Hematopoietic multipotent progenitor cell treated with erythropoietin and hydrocortisone succinate and interleukin-3 and kit ligand, for 8 days (in vitro differentiated cells): Measurements from ENCODE around the gene KCNIP1.
"Not testable (repeated sequence)": the region's sequence is repeated elsewhere in the genome, so short reads cannot be mapped to it uniquely, and the experiment has no call there.

Experiments
- DNase-seq: peaks from one replicate; pipeline ENCODE4 v3.0.0-alpha.2; 2015

Gene KCNIP1

DNA sequence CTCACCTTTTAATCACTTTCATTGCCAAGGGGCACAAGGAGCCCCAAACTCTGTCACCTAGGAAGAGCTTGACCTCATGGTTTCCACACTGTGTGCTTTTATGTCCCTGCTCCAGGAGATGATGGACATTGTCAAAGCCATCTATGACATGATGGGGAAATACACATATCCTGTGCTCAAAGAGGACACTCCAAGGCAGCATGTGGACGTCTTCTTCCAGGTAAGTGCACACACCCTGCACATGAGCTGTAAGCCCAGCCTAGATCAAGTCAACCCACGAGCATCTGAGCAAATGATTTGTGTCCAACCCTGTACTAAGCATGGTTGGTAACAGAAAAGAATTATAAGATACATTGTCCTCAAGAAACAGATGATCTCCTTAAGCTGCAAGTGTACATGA, 228.9 kb downstream of the KCNIP1 start:
- DNase-seq = no peak

GRCh38 chr5:170736966-170737365, 233.1 kb downstream of the KCNIP1 start:
- no peak for DNase-seq

- no peak for DNase-seq
Measured at GRCh38 chr5:170737591-170737990, 233.8 kb downstream of the KCNIP1 start.

GRCh38 chr5:170738840-170739239, 235.0 kb downstream of the KCNIP1 start:
- DNase-seq = no peak

DNA sequence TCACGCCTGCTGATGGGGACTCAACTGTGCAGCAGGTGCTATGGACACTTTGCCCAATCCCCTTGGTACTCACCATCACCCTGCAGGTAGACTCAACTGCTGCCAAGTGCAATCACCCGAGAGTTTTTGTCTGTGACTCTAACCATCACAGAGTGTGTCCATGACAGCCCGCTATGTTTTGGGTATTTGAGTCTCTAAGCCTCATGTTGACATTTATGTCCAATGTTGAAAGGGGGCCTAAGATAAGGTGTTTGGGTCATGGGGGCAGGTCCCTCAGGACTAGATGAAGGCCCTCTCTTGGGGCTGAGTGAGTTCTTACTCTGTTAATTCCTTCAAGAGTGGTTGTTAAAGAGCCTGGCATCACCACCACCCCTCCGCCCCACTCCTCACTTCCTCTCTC, 235.6 kb downstream of the KCNIP1 start:
- no peak for DNase-seq

DNA sequence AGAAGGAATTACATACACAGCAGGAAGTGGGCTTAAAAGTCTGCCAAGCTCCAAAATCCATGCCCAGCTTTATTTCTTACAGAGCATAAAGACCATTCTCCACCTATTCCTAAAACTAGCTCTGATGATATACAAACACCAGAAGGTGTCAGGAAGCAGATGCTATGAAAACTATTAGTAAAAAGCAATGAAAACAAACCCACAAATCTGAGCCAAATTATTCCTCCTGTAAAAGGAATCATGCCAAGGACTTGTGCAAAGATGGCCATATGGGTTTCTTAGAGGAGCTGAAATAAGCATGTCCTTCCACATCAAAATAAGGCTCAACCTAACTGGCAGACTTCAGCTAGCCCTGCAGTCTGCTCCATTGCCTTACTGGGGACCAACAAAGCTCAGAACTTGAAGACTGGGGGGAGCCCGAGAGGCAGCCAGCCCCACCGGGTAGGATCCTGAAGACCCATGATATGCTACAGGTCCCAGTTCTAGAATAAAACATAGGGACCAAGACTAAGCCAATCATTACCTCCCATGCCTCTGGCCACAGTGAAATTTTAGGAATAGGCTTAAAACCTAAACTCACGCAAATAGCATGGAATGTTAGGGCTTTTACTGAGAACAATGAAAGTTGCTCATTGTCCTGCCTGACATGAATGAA, 236.9 kb downstream of the KCNIP1 start:
- no peak for DNase-seq

DNA sequence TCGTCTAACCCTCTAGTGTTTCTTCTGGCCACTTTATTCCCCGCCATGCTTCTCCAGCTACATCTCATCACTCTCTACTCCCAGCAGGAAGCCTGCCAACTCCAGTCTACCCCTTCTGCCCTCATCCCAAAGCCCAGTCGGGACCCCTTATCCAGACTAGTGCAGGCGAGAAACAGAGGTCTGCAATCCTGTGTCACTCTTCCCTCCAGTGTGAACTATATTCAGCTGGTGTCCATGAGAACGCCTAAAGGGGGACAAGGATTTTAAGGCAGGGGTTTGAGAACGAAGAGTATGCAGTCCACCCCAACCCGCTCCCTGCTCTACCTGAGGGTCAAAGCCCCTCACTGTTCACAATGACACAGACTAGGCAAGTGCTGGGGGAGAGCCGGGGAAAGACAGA, 238.0 kb downstream of the KCNIP1 start:
- DNase-seq = no peak

DNA sequence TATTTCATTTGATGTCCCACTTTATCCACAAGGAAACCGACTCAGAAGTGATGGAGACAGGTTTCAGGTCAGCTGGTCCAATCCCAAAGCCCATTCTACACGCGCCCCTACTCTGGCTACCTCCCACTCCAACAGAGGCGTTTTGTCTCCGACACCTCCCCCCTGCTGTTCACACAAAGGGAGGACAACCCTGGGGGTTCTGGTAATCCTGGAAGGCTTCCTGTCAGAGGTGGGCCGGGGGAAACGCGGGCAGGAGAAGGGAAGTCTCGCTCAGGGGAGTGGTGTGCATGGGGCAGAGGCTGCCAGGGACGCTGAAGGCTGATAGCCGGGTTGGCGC, 240.0 kb downstream of the KCNIP1 start:
- no peak for DNase-seq

- DNase-seq = no peak
Measured at GRCh38 chr5:170745481-170746071, 241.8 kb downstream of the KCNIP1 start.

DNA sequence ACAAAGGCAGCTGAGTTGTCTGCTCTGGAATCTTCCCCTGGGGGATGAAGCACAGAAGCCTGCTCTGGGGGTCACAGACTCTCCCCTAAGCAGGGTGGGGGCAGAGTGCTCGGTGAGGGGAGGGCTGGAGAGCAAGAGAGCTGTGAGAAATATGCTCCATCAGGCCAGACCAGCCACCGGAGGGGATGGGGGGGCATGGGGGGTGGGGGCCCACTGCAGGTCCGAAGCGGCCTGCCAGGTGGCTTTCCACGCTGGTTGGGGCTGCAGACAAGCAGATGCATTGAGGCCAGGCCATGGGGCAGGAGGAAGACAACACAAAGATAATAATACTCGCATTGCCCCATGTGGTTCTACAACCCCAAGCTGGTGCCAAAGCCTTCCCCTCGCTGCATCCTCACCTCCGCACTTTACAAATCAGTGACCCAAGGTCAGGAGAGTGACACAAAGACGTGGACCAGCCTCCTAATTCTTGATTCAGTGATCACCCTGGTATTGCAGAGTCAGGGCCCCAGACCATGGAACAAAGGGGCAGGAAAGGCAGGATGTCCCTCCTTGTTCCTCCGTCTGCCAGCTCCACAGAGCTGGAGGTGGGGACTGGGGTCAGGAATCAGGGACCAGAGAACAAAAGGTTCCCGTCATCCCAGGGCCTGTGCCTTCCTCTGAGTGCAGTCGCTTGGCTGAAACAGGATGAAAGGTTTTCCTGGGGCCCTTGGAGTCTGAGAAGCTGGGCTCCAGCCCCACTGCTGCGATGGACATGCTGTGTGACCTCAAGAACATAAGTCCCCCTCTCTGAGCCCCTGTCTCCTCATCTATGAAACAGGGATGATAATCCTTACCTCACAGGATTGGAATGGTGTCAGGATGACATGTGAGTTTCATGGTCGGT, 242.5 kb downstream of the KCNIP1 start:
- no peak for DNase-seq

DNA sequence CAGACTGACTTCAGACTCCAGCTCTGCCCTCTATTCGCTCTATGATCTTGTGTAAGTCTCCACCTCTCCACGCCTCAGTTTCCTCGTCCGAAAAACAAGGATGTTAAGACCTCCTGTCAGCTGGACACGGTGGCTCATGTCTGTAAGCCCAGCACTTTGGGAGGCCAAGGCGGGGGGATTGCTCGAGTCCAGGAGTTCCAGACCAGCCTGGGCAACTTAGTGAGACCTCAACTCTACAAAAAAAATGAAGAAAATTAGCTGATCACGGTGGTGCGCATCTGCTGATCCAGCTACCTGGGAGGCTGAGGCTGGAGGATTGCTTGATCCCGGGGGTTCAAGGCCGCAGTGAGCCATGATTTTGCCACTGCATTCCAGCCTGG, 243.1 kb downstream of the KCNIP1 start:
- no peak for DNase-seq

GRCh38 chr5:170747357-170747756, 243.5 kb downstream of the KCNIP1 start:
- no peak for DNase-seq

GRCh38 chr5:170747851-170748250, 244.0 kb downstream of the KCNIP1 start:
- no peak for DNase-seq

DNA sequence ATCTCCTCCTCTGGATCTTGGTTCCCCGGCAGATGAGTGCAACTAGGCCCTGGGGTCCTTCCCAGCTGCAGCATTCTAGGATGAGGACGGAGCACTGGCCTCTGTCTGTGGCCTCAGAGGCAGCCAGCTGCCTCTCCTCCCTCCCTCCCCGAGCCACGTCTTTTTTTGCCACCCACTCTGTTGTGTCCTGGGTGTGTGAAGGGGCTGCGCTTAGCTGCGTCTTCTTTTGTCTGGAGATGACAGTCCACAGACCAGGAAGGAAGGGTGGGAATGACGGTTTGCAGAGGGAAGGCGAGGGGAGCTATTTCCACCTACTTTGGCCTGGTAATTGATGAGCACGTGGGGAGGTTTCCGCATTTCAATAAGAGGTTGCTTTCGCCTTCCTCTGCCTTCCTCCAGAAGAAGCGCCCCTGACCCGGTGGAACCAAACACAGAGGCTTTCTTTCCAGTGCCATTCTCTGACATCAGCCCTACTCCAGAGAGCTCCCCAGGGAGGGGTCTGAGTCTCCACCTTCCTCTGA, 245.2 kb downstream of the KCNIP1 start:
- DNase-seq = no peak

DNA sequence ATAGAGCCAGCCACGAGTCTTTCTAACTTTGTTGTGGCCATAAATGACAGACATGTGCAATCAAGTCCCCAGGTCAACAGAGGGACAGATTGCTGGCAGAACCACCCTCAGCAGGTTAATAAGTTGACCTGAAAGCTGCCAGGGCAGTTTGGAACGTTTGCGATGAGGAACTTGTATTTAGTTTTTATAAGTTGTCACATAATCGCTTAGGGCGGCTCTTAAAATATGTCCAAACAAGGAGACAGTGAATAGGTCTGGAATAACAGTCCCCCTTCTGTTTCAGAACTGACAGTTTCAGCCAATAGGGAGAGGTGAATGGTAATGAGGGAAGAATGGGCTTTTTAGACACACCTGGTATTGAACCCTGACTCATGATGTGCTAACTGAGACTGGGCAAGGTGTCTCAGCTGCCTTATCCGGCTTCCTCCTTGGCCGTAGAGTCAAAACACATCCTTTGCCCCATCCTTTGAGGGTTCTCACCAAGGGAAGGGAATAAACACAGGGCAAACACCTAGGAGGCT, 246.2 kb downstream of the KCNIP1 start:
- DNase-seq = no peak

DNA sequence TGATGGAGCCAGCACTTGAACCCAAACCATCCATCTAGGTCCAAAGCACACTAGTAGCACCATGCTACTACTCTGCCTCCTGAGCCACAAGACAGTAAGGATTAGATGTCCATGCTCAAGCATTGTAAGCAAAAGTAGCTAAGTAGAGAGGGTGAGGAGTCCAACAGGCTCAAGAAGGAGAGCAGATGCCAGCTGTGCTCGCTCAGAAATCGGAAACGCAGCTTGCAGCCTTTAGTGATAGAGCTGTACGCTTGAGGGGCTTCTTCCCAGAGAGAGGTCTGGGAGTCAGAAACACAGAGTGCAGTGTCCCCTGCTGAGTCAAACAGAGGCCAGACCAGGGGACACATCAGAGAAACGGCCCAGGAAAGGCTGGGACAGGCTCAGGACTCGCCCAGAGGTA, 247.0 kb downstream of the KCNIP1 start:
- DNase-seq = no peak

GRCh38 chr5:170751631-170752030, 247.8 kb downstream of the KCNIP1 start:
- DNase-seq = no peak

DNA sequence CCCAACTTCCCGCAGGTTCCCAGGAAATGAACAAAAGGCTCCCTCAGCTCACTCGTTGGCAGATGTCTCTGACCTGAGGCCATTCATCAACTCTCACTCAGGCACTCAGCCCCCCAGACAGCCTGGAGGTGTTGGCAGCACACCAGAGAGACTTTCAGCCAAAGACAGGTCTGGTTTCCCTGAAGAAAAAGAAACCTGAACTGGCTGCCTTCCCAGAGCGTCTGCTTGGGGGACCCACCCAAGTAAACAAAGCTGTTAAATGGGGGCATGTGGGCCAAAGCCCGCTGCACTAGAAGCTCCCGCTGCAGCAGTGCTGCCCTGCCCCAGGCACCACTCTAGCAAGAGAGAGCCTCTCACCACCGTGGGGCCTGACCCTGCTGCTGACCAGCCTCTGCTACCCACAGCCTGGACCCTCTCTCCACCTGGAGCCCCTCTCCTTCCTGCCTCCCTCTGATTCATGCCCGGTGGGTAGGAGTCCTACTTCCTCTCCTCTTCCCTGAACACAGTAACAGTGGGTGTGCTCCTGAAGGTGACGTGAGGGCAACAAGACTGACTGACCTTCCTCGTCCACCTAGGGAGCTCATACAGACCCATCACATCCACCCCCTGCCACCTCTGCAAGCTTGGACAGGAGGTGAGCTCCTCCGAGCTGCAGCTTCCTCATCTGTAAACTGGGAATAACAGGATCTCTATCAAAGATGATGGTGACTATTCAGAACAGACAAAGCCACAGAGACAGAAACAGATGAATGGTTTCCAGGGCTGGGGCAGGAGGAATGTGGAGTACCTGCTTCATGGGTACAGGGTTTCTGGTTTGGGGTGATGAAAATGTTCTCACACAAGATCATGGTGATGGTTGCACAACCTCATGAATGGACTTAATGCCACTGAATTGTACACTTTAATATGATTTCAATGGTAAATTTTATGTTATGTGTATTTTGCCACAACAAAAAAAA, 248.7 kb downstream of the KCNIP1 start:
- no peak for DNase-seq

DNA sequence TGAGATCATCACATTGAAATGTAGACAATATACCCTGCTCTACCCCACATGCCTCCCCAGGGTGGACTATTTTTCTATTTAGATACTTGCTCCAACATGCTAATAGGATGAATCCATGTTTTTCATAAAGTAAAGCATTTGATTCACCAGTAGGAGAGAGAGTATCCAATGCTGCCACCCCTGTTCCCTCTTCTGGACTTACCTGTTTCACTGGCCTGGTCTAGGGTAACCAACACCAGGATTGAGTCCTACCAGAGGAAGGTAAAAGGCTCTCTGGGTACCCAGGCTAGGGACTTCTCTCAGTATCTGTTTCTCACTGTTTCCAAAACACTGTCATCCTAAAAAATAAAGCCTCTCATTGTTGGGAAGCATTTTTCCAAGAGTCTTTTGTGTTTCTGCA, 249.5 kb downstream of the KCNIP1 start:
- no peak for DNase-seq

GRCh38 chr5:170754508-170754907, 250.7 kb downstream of the KCNIP1 start:
- DNase-seq = not testable (repeated sequence)

- no peak for DNase-seq
Measured at GRCh38 chr5:170755679-170756456, 252.0 kb downstream of the KCNIP1 start.

- no peak for DNase-seq
Measured at GRCh38 chr5:170756691-170757090, 252.9 kb downstream of the KCNIP1 start.
